OCI-LY1 (cell line): ENCODE results near the gene KCNIP4.

Experiments
- H2AFZ ChIP-seq: fragments of 200-600 bp; sonication (generic), shearing (Covaris generic); 2 replicates; pipeline ENCODE4 v1.6.0; 2014; ENCODE audit warnings: antibody characterized with exemption, mild to moderate bottlenecking, low read length
- H3F3A ChIP-seq: fragments of 200-600 bp; sonication (generic), shearing (Covaris generic); 2 replicates; pipeline ENCODE4 v1.6.0; 2014; ENCODE audit warnings: mild to moderate bottlenecking, antibody characterized with exemption, low read length, moderate library complexity; ENCODE audit not compliant: insufficient read depth
- H3K27ac ChIP-seq: fragments of 200-600 bp; sonication (generic); 2 replicates; pipeline ENCODE4 v1.5.1; 2014; ENCODE audit warnings: low read length, mixed run types, mild to moderate bottlenecking, low read depth; ENCODE audit not compliant: poor library complexity, severe bottlenecking
- H3K27me3 ChIP-seq: fragments of 200-600 bp; sonication (generic); 2 replicates; pipeline ENCODE4 v1.6.0; 2014; ENCODE audit warnings: antibody characterized with exemption, mild to moderate bottlenecking, low read length, moderate library complexity; ENCODE audit not compliant: insufficient read depth
- H3K36me3 ChIP-seq: fragments of 200-600 bp; sonication (generic); 2 replicates; pipeline ENCODE4 v1.6.1; 2014; ENCODE audit warnings: mild to moderate bottlenecking, antibody characterized with exemption, low read length, moderate library complexity, mixed read lengths; ENCODE audit not compliant: insufficient read depth
- H3K4me1 ChIP-seq: fragments of 200-600 bp; sonication (generic); 2 replicates; pipeline ENCODE4 v1.5.1; 2014; ENCODE audit warnings: mild to moderate bottlenecking, low read length, moderate library complexity; ENCODE audit not compliant: insufficient read depth, severe bottlenecking
- H3K4me2 ChIP-seq: fragments of 200-600 bp; sonication (generic), shearing (Covaris generic); 2 replicates; pipeline ENCODE4 v1.6.1; 2014; ENCODE audit warnings: low read length
- H3K4me3 ChIP-seq: fragments of 200-600 bp; sonication (generic); 2 replicates; pipeline ENCODE4 v1.5.1; 2014; ENCODE audit warnings: low read length, low read depth, mild to moderate bottlenecking, mixed read lengths; ENCODE audit not compliant: poor library complexity, severe bottlenecking
- H3K79me2 ChIP-seq: fragments of 200-600 bp; shearing (Covaris generic); 2 replicates; pipeline ENCODE4 v1.6.1; 2016; ENCODE audit warnings: mixed run types, low read length, mixed read lengths; ENCODE audit not compliant: insufficient read depth
- H3K9ac ChIP-seq: fragments of 200-600 bp; sonication (generic), shearing (Covaris generic); 2 replicates; pipeline ENCODE4 v1.6.1; 2014; ENCODE audit warnings: mild to moderate bottlenecking, low read length, mixed read lengths
- H3K9me2 ChIP-seq: fragments of 200-600 bp; sonication (generic), shearing (Covaris generic); 2 replicates; pipeline ENCODE4 v1.6.1; 2014; ENCODE audit warnings: low read depth, mild to moderate bottlenecking, low read length, mixed read lengths
- H3K9me3 ChIP-seq: fragments of 200-600 bp; shearing (Covaris generic); 2 replicates; pipeline ENCODE4 v1.6.1; 2014; ENCODE audit warnings: low read length, mixed read lengths
- H4K20me1 ChIP-seq: fragments of 200-600 bp; sonication (generic), shearing (Covaris generic); 2 replicates; pipeline ENCODE4 v1.6.0; 2016; ENCODE audit warnings: mild to moderate bottlenecking, low read length; ENCODE audit not compliant: insufficient read depth
- CTCF ChIP-seq: fragments of 200-600 bp; sonication (generic), shearing (Covaris generic); IDR thresholded peaks from 2 replicates; pipeline ENCODE4 v1.5.1; 2017; ENCODE audit warnings: mild to moderate bottlenecking, antibody characterized with exemption, low read length, moderate library complexity, mixed read lengths
- EZH2 ChIP-seq: fragments of 200-600 bp; sonication (generic), shearing (Covaris generic); IDR thresholded peaks from 2 replicates; pipeline ENCODE4 v1.8.0; 2017; ENCODE audit warnings: borderline replicate concordance, mixed run types, mild to moderate bottlenecking, antibody characterized with exemption, low read length, moderate library complexity, mixed read lengths

KCNIP4 gene

DNA sequence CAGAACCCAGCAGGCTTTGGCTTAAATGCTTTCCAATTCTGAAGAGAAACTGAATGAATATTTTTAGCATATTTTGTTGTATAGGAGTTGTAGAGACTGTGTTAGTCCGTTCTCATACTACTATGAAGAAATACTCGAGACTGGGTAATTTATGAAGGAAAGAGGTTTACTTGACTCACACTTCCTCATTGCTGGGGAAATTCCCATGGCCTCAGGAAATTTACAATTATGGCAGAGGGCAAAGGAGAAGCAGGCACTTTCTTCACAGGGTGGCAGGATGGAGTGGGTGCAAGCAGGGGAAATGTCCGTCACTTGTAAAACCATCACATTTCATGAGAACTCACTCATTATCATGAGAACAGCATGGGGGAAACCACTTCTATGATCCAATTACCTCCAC is 956.6 kb downstream of the KCNIP4 start:
- H3K9ac ChIP-seq, result no peak overlapping the region
- no peak for TF ChIP-seq EZH2
- TF ChIP-seq CTCF, result no peak
- no peak overlapping the region for H2AFZ ChIP-seq
- H4K20me1 ChIP-seq, result no peaks in the 10 kb centered on the region
- no peaks in the 10 kb centered on the region for H3K4me1 ChIP-seq
- H3K9me2 ChIP-seq, result no peaks in the 10 kb centered on the region
- no peak overlapping the region for H3K4me2 ChIP-seq
- H3K27me3 ChIP-seq, result no peaks in the 10 kb centered on the region
- H3K79me2 ChIP-seq, result no peaks in the 10 kb centered on the region
- no peaks in the 10 kb centered on the region for H3K36me3 ChIP-seq
- no peak overlapping the region for H3K27ac ChIP-seq
- no peaks in the 10 kb centered on the region for H3K9me3 ChIP-seq
- H3K4me3 ChIP-seq, result no peak overlapping the region
- H3F3A ChIP-seq, result no peaks in the 10 kb centered on the region

DNA sequence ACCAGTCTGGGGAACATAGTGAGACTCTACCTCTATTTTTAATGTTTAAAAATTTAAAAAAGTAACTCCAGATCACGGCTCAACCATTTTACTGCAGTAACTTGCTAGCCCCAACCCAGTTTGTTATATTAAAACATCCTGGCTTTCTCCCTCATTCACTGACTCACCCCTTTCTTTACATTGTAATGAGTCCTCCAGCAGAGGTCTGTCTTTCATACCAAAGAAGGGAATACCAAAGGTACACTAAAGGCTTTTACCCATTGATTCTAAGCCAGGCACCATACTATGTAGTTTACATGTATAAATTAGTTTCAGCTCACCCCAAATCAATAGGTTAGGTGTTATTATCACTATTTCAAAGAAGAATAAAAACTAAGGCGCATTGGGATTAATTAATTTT is 961.4 kb downstream of the KCNIP4 start:
- Histone ChIP-seq H3K9ac (no peak overlapping the region), H3K27ac (no peak overlapping the region)

DNA sequence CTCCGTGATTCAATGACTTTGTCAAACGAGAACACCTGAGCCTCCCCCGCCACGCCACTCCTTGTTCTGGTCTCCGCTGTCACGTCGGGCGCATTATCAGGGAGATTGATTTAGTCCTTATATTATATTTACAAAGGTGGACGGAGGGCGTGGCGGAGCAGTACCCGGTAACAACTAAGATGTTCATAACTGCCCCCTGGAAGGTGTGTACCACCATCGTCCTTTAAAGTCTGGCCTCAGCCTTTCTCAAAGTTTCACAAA is 964.1 kb downstream of the KCNIP4 start:
- Histone ChIP-seq H3K27me3 (no peaks in the 10 kb centered on the region), H3K27ac (no peak overlapping the region), H3K9me2 (no peaks in the 10 kb centered on the region), H3K4me2 (no peak overlapping the region), H4K20me1 (no peaks in the 10 kb centered on the region), H3K4me1 (no peaks in the 10 kb centered on the region), H3K36me3 (no peaks in the 10 kb centered on the region), H3K9me3 (no peaks in the 10 kb centered on the region), H3K79me2 (no peaks in the 10 kb centered on the region), H2AFZ (no peak overlapping the region), H3K9ac (no peak overlapping the region), H3F3A (no peaks in the 10 kb centered on the region), H3K4me3 (no peak overlapping the region)
- TF ChIP-seq CTCF (no peak), EZH2 (no peak)

More for the DNA sequence above, 961.4 kb downstream of the KCNIP4 start:
- Histone ChIP-seq H3K79me2 (no peaks in the 10 kb centered on the region), H3K4me2 (no peak overlapping the region), H4K20me1 (no peaks in the 10 kb centered on the region), H3K4me3 (no peak overlapping the region), H3K9me3 (no peaks in the 10 kb centered on the region), H3K9me2 (no peaks in the 10 kb centered on the region), H3F3A (no peaks in the 10 kb centered on the region), H3K4me1 (no peaks in the 10 kb centered on the region), H3K36me3 (no peaks in the 10 kb centered on the region), H2AFZ (no peak overlapping the region), H3K27me3 (no peaks in the 10 kb centered on the region)
- no peak for TF ChIP-seq CTCF
- TF ChIP-seq EZH2, result no peak
